GM21390 (cell line): ENCODE data around the gene SGF29.
"Not testable (repeated sequence)": the region's sequence is repeated elsewhere in the genome, so short reads cannot be mapped to it uniquely, and the experiment has no call there.

Experiments
- ATAC-seq: cut with Tn5 transposase; IDR thresholded peaks from one replicate; pipeline ENCODE4 v1.9.1; 2021; ENCODE audit not compliant: unreplicated experiment

SGF29 gene

GRCh38 chr16:28609631-28610594, 56.2 kb downstream of the SGF29 start, which contains the start of gene SULT1A1:
TSS of gene SULT1A1 (minus strand) at chr16:28610044. CDS start at chr16:28608855, 1,189 bp downstream.
- no peak for ATAC-seq

GRCh38 chr16:28610595-28611191, 57.0 kb downstream of the SGF29 start:
- ATAC-seq: no peak

- not testable (repeated sequence) for ATAC-seq
Measured at GRCh38 chr16:28612359-28613280, 58.9 kb downstream of the SGF29 start.

GRCh38 chr16:28613912-28614311, 60.2 kb downstream of the SGF29 start:
- ATAC-seq: not testable (repeated sequence)

- not testable (repeated sequence) for ATAC-seq
Measured at GRCh38 chr16:28614561-28614960, 60.8 kb downstream of the SGF29 start.

GRCh38 chr16:28615486-28616223, 61.9 kb downstream of the SGF29 start:
- ATAC-seq: not testable (repeated sequence)

- ATAC-seq: not testable (repeated sequence)
Measured at GRCh38 chr16:28616224-28616577, 62.5 kb downstream of the SGF29 start.

- no peak for ATAC-seq
Measured at GRCh38 chr16:28616636-28617035, 62.9 kb downstream of the SGF29 start.

GRCh38 chr16:28617874-28618273, 64.2 kb downstream of the SGF29 start:
- no peak for ATAC-seq

- ATAC-seq: not testable (repeated sequence)
Measured at GRCh38 chr16:28620316-28620715, 66.6 kb downstream of the SGF29 start.

- no peak for ATAC-seq
Measured at GRCh38 chr16:28621481-28622155, 67.9 kb downstream of the SGF29 start.

- not testable (repeated sequence) for ATAC-seq
Measured at GRCh38 chr16:28622532-28623171, 68.9 kb downstream of the SGF29 start.

- no peak for ATAC-seq
Measured at GRCh38 chr16:28623172-28623711, 69.5 kb downstream of the SGF29 start.

GRCh38 chr16:28630905-28631304, 77.2 kb downstream of the SGF29 start:
- not testable (repeated sequence) for ATAC-seq

- ATAC-seq: not testable (repeated sequence)
Measured at GRCh38 chr16:28636093-28636823, 82.5 kb downstream of the SGF29 start.

- not testable (repeated sequence) for ATAC-seq
Measured at GRCh38 chr16:28637765-28638164, 84.0 kb downstream of the SGF29 start, which contains the start of gene NPIPB8. TSS of gene NPIPB8 (plus strand) at chr16:28638065. CDS start at chr16:28638361, 296 bp downstream.

GRCh38 chr16:28638359-28638758, 84.6 kb downstream of the SGF29 start:
- not testable (repeated sequence) for ATAC-seq

GRCh38 chr16:28639959-28640358, 86.2 kb downstream of the SGF29 start:
- ATAC-seq: not testable (repeated sequence)
